Measurements from ENCODE around the gene IRS4. TPM values are rescaled to one million over a fixed set of nuclear protein-coding genes. Genes with fewer than 3 reads are reported as not detected.

The IRS4 gene
- total RNA-seq, result not detected

DNA sequence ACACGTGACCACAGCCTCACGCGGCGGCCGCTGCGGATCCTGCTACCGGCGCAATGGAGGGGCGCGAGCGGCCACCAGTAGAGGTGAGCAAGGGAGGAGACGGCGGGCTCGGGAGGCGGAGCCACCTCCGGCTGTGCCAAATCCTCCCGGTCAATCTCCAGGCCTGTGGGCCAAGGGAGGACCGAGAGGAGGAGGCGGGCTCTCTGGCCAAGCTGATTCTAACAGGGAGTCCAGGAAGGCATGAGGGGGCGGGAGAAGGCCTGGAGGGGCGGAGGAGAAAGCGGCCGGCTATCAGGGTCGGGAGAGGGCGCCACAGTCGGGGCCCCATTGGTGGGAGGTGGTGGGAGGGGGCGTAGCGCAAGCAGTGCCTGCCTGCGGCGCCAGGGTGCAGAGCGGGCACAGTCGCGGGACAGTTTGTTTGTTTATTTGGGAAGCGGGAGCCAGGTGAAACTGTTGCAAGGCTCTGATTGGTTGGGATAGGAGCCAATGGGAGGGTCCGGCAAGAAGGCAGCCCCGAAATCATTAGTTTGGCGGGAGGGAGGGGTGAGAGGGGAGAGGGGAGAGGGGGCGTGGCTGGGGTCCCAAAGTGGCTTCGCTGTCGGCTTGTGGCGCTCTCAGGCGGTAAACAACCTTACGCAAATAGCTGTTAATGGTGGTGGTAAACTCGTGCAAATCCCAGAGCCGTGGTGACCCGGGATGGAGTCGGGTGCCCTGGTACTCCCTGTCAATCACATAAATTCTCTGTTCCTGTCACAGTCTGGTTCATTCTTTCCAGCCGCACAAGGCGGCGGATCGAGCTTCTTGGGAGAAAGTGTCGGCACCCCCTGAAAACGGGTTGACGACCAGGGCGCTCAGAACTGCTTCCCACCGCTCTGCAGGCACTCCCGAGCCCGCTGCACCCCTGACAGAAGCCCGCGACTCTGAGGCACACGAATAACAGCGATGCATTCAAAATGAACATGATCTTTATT is at the start of gene IRS4:
Gene IRS4, minus strand, starts transcription at position 55 of the 971 bp plus-strand sequence.
- intact Hi-C loops (cut with micrococcal nuclease), result no loop called here
- Mint-ChIP-seq H3K4me1 (ENCODE audit: low read depth) (no peaks in the 10 kb centered on the region), H3K4me3 (no peak within 1 kb of the TSS), H3K36me3 (ENCODE audit: low read depth) (no peaks in the 10 kb centered on the region), H3K9me3 (no peaks in the 10 kb centered on the region), H3K27ac (no peak within 1 kb of the TSS), H3K27me3 (peaks cover 24% of the 10 kb centered on the region)
- no peak for DNase-seq
- POLR2A ChIA-PET, result no interaction called here
- TF ChIP-seq, protein P1, sequence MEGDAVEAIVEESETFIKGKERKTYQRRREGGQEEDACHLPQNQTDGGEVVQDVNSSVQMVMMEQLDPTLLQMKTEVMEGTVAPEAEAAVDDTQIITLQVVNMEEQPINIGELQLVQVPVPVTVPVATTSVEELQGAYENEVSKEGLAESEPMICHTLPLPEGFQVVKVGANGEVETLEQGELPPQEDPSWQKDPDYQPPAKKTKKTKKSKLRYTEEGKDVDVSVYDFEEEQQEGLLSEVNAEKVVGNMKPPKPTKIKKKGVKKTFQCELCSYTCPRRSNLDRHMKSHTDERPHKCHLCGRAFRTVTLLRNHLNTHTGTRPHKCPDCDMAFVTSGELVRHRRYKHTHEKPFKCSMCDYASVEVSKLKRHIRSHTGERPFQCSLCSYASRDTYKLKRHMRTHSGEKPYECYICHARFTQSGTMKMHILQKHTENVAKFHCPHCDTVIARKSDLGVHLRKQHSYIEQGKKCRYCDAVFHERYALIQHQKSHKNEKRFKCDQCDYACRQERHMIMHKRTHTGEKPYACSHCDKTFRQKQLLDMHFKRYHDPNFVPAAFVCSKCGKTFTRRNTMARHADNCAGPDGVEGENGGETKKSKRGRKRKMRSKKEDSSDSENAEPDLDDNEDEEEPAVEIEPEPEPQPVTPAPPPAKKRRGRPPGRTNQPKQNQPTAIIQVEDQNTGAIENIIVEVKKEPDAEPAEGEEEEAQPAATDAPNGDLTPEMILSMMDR (IDR thresholded peaks at IDR 0.05), result no peak
- CTCF ChIA-PET, result no interaction called here
- no peak for ATAC-seq

DNA sequence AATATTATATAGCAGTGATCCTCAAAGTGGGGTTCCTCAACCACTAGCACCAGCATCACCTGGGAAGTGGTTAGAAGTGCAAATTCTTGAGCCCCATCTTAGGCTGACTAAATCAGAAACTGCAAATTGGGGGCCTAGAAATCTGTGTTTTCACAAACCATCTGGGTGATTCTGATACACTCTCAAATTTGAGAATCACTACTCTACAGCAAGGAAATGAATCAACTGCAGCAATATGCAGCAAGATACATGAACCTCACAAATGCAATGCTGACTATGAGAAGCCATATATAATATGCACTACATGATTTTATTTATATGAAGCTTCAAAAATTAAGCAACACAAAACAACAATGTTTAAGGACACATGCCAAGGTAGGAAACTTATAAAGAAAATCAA is 36.2 kb upstream of the IRS4 start:
- intact Hi-C loops (cut with micrococcal nuclease), result no loop called here
- ChIA-PET CTCF (no interaction called here), POLR2A (no interaction called here)
- Mint-ChIP-seq H3K4me3 (no peak overlapping the region), H3K9me3 (peaks cover 2% of the 10 kb centered on the region), H3K36me3 (ENCODE audit: low read depth) (no peaks in the 10 kb centered on the region), H3K27ac (no peak overlapping the region), H3K4me1 (ENCODE audit: low read depth) (no peaks in the 10 kb centered on the region), H3K27me3 (no peaks in the 10 kb centered on the region)
- ATAC-seq (no peak), DNase-seq (no peak)
- TF ChIP-seq, protein P1 (IDR thresholded peaks at IDR 0.05), result no peak

DNA sequence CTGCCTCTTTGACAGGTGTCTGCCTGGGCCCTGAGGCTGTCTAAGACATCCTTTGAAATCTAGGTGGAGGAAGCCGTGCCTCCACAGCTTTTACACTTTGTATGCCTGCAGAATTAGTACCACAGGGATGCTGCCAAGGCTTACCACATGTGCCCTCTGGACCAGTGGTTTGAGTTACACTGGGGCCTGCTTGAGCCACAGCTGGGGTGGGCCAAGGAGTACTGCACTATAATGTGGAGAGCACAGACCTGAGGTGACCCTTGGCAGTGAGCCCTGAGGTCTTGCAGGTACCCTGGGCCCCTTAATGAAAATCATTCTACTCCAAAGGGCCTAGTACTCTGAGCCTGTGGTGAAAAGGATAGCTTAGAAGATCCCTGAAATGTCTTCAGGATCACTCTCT is 27.2 kb upstream of the IRS4 start:
- Mint-ChIP-seq H3K4me3 (no peak overlapping the region), H3K4me1 (ENCODE audit: low read depth) (no peaks in the 10 kb centered on the region)

DNA sequence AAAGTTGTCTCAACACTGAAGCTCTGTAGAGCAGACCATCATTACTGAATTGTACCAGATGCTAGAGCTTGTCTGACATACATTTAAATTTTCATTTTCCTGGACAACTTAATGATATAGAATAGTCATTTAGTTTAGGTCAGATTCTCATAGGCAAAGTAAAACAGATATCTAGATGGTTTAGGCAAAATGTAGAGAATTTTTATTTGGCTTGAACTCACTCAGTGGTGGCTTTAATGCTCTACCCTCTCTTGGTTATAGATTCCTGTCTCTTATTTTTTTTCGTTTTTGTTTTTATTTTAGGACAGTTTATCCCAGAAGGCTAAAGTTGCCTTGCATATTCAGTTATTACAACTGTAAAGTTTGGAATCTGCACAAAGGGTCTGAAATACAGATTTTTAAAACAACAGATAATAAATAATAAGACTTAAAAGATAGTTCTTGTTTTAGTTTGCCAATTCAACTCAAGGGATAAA is 4.0 kb upstream of the IRS4 start:
- ChIA-PET CTCF (no interaction called here), POLR2A (no interaction called here)
- no peak overlapping the region for H3K27ac Mint-ChIP-seq
- no peak overlapping the region for H3K4me3 Mint-ChIP-seq
- DNase-seq (no peak), ATAC-seq (no peak)
- intact Hi-C loops (cut with micrococcal nuclease), result no loop called here
- H3K9me3 Mint-ChIP-seq, result no peaks in the 10 kb centered on the region
- peaks cover 7% of the 10 kb centered on the region for H3K27me3 Mint-ChIP-seq
- TF ChIP-seq, protein P1 (IDR thresholded peaks at IDR 0.05), result no peak
- H3K36me3 Mint-ChIP-seq (ENCODE audit: low read depth), result no peaks in the 10 kb centered on the region
- H3K4me1 Mint-ChIP-seq (ENCODE audit: low read depth), result no peaks in the 10 kb centered on the region

More for the DNA sequence above, 27.2 kb upstream of the IRS4 start:
- Mint-ChIP-seq H3K27me3 (no peaks in the 10 kb centered on the region), H3K9me3 (no peaks in the 10 kb centered on the region), H3K36me3 (ENCODE audit: low read depth) (no peaks in the 10 kb centered on the region), H3K27ac (no peak overlapping the region)
- intact Hi-C loops (cut with micrococcal nuclease), result no loop called here
- ATAC-seq (no peak), DNase-seq (no peak)
- CTCF ChIA-PET, result no interaction called here
- POLR2A ChIA-PET, result no interaction called here
- TF ChIP-seq, protein P1 (IDR thresholded peaks at IDR 0.05), result no peak

DNA sequence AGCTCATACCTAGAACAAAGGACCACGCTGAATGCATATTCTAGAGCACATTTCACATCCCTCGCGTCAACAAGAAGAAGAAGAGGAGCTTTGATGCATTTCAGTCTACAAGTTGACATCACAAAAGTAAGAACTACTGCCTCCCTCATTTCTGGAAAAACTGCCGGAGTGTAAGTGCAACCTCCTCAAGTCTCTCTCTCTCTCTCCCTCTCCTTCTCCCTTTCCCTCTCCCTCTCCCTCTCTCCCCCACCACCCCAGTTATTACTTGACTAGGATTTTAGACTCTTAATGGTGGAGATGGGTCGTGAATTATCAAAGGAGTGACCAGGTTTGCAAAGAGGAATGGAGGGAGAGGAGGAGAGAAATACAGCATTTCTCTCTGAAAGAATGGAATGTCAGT is 1.4 kb upstream of the IRS4 start:
- CTCF ChIA-PET, result no interaction called here
- no peak overlapping the region for H3K27ac Mint-ChIP-seq
- POLR2A ChIA-PET, result no interaction called here
- DNase-seq, result no peak
- H3K27me3 Mint-ChIP-seq, result peaks cover 22% of the 10 kb centered on the region
- no peaks in the 10 kb centered on the region for H3K9me3 Mint-ChIP-seq
- H3K4me3 Mint-ChIP-seq, result no peak overlapping the region
- TF ChIP-seq, protein P1 (IDR thresholded peaks at IDR 0.05), result no peak
- no peak for ATAC-seq
- no peaks in the 10 kb centered on the region for H3K4me1 Mint-ChIP-seq (ENCODE audit: low read depth)
- intact Hi-C loops (cut with micrococcal nuclease), result no loop called here
- H3K36me3 Mint-ChIP-seq (ENCODE audit: low read depth), result no peaks in the 10 kb centered on the region

All from activated CD8-positive, alpha-beta T cell treated with anti-CD3 and anti-CD28 coated beads for 36 hours (primary cell).